Activated CD8-positive, alpha-beta T cell treated with anti-CD3 and anti-CD28 coated beads, Interleukin-2, amount 10 ng/mL, durations not matched to agents 7 days and 5 days (primary cell): ENCODE data around the gene CERS2. TPM values are rescaled to one million over a fixed set of nuclear protein-coding genes. Genes with fewer than 3 reads are reported as not detected.

ENCODE experiments used
- total RNA-seq, 2 experiments: library from RNA; stranded (reverse); gene quantifications; one replicate each; pipeline ENCODE4 v1.2.3, GENCODE V29; 2021

CERS2 gene
- total RNA-seq, 2 experiments from 2014 or later, result 149 to 150 TPM

Other genes starting within 250 kb of the CERS2 start
- 10 to 100 TPM; 65.8 to 73.2 TPM for gene CTSS, start 209.1 kb downstream of the CERS2 start, total RNA-seq
- gene CTSK, start 166.6 kb downstream of the CERS2 start, total RNA-seq, result 1 to 10 TPM; 5.9 to 6.4 TPM
- gene ARNT, start 98.2 kb downstream of the CERS2 start, total RNA-seq, result 10 to 100 TPM; 39.8 to 42.1 TPM
- not detected for gene CTXND2, start 87.7 kb downstream of the CERS2 start, total RNA-seq
- 10 to 100 TPM; 58.5 to 59.3 TPM for gene SETDB1, start 48.5 kb downstream of the CERS2 start, total RNA-seq
- not detected for gene ANXA9, start 7.5 kb upstream of the CERS2 start, total RNA-seq
- 1 to 10 TPM; 9.1 to 9.9 TPM for gene MINDY1, start 32.1 kb upstream of the CERS2 start, total RNA-seq
- gene PRUNE1, start 33.6 kb upstream of the CERS2 start, total RNA-seq, result 10 to 100 TPM; 15.8 to 19.0 TPM
- gene BNIPL, start 61.8 kb upstream of the CERS2 start, total RNA-seq, result 1 to 10 TPM; 1.1 to 1.8 TPM
- gene C1orf56, start 72.9 kb upstream of the CERS2 start, total RNA-seq, result 1 to 10 TPM; 1.3 TPM
- gene CDC42SE1, start 84.8 kb upstream of the CERS2 start, total RNA-seq, result 100 to 1,000 TPM; 238 to 245 TPM
- gene MLLT11, start 85.6 kb upstream of the CERS2 start, total RNA-seq, result 1 to 10 TPM; 5.7 to 6.0 TPM
- gene GABPB2, start 95.9 kb upstream of the CERS2 start, total RNA-seq, result 10 to 100 TPM; 32.7 to 34.4 TPM
- gene SEMA6C, start 171.8 kb upstream of the CERS2 start, total RNA-seq, result 1 to 10 TPM; 1.9 to 2.2 TPM
- 10 to 100 TPM; 18.5 to 20.0 TPM for gene TNFAIP8L2, start 181.8 kb upstream of the CERS2 start, total RNA-seq
- gene LYSMD1, start 191.1 kb upstream of the CERS2 start, total RNA-seq, result 1 to 10 TPM; 3.7 to 4.3 TPM
- gene SCNM1, start 191.3 kb upstream of the CERS2 start, total RNA-seq, result 10 to 100 TPM; 53.0 to 55.9 TPM
- gene TMOD4, start 201.1 kb upstream of the CERS2 start, total RNA-seq, result 1 to 10 TPM; 2.2 to 3.4 TPM
- gene VPS72, start 215.4 kb upstream of the CERS2 start, total RNA-seq, result 10 to 100 TPM; 59.8 to 61.7 TPM
- gene PIP5K1A, start 223.7 kb upstream of the CERS2 start, total RNA-seq, result 10 to 100 TPM; 64.9 to 69.2 TPM